Activated naive CD8-positive, alpha-beta T cell (primary cell): ENCODE data around the gene SPON1.
"Not testable (repeated sequence)": the region's sequence is repeated elsewhere in the genome, so short reads cannot be mapped to it uniquely, and the experiment has no call there.

Experiments
- H3K27ac Mint-ChIP-seq: one replicate; pipeline ENCODE4 v1.8.0; 2021; ENCODE audit warnings: mixed read lengths
- H3K27me3 Mint-ChIP-seq: one replicate; pipeline ENCODE4 v1.8.0; 2021; ENCODE audit warnings: mixed read lengths
- H3K36me3 Mint-ChIP-seq: one replicate; pipeline ENCODE4 v1.8.0; 2021; ENCODE audit warnings: mixed read lengths
- H3K4me1 Mint-ChIP-seq: one replicate; pipeline ENCODE4 v1.8.0; 2021; ENCODE audit warnings: low read depth, mixed read lengths
- H3K4me3 Mint-ChIP-seq: one replicate; pipeline ENCODE4 v1.8.0; 2021; ENCODE audit warnings: mild to moderate bottlenecking, mixed read lengths
- H3K9me3 Mint-ChIP-seq: one replicate; pipeline ENCODE4 v1.8.0; 2021; ENCODE audit warnings: low read depth, mixed read lengths

SPON1 gene

GRCh38 chr11:14258221-14258935 lies 295.9 kb downstream of the SPON1 start:
- Mint-ChIP-seq H3K4me3 (no peak overlapping the region), H3K36me3 (peaks cover 9% of the 10 kb centered on the region), H3K27me3 (no peaks in the 10 kb centered on the region), H3K27ac (no peak overlapping the region), H3K4me1 (no peaks in the 10 kb centered on the region), H3K9me3 (no peaks in the 10 kb centered on the region)

GRCh38 chr11:14259186-14259784 lies 296.8 kb downstream of the SPON1 start:
- no peak overlapping the region for H3K27ac Mint-ChIP-seq
- H3K4me3 Mint-ChIP-seq = no peak overlapping the region
- peaks cover 13% of the 10 kb centered on the region for H3K36me3 Mint-ChIP-seq
- H3K9me3 Mint-ChIP-seq = no peaks in the 10 kb centered on the region
- no peaks in the 10 kb centered on the region for H3K4me1 Mint-ChIP-seq
- H3K27me3 Mint-ChIP-seq = no peaks in the 10 kb centered on the region

DNA sequence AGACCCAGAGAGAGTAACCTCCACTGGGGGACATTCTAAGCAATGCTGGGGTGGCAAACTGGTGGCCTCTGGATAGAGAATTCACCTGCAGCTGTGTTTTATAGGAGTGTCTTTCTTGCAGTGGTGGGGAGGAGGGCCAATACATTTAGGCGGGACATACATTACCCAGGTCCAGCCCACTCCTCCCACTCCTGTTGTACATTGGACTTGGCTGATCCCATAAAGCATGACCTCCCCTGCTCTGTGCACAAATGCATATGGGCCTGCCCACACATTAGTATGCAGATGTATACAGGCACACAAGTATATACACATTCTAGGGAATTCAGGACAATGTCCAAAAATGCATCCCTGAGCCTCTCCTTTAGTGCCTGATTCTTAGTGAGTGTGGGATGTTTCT lies 297.4 kb downstream of the SPON1 start:
- Mint-ChIP-seq H3K36me3 (peaks cover 14% of the 10 kb centered on the region), H3K27ac (no peak overlapping the region), H3K9me3 (peaks cover 4% of the 10 kb centered on the region), H3K4me1 (no peaks in the 10 kb centered on the region), H3K27me3 (no peaks in the 10 kb centered on the region), H3K4me3 (no peak overlapping the region)

DNA sequence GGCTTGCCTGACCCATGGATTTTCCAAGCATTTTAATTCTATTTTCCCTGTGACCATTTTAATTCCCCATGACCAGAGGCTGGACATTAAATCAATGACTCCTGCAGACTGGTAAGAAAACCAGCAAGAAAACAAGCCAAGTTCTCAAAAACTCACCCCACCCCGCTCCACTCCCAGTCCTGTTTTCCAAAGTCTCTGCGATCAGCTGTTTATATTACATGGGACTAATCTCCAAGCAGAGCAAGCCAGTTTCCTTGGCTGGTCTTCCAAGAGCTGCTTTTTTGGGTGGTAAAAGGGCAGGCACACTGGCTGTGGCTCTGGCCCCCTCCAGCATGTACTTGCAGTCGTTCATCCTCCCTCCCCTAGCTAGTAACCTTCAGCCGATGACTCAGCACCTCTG lies 298.5 kb downstream of the SPON1 start:
- Mint-ChIP-seq H3K4me1 (no peaks in the 10 kb centered on the region), H3K9me3 (peaks cover 8% of the 10 kb centered on the region), H3K36me3 (peaks cover 22% of the 10 kb centered on the region), H3K27ac (no peak overlapping the region), H3K4me3 (no peak overlapping the region), H3K27me3 (no peaks in the 10 kb centered on the region)

DNA sequence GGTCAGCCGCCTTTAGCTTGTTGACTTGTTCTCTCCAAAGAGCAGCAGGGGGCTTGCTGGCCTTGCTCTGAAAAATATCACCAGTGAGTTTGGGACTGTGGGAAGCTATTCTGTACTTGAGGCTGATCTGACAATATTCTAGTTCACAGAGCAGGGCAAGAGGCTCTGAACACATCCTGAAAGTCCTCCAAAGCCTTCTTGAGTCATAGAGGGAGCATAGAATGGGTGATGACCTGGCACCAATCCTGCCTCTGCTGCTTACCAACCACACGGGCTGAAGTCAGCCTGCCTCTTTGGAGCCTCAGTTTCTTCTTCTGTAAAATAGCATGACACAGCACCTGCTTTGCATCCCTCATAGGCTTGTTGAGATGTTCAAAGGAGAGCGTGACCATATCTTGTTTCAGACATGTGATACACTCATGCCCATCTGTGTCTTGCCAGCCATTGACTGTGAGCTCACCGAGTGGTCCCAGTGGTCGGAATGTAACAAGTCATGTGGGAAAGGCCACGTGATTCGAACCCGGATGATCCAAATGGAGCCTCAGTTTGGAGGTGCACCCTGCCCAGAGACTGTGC lies 299.8 kb downstream of the SPON1 start:
- H3K36me3 Mint-ChIP-seq = peaks cover 27% of the 10 kb centered on the region
- H3K9me3 Mint-ChIP-seq = peaks cover 8% of the 10 kb centered on the region
- H3K27me3 Mint-ChIP-seq = no peaks in the 10 kb centered on the region
- H3K4me3 Mint-ChIP-seq = no peak overlapping the region
- peak overlapping the region; percentile 16 for H3K27ac Mint-ChIP-seq
- H3K4me1 Mint-ChIP-seq = no peaks in the 10 kb centered on the region

GRCh38 chr11:14264966-14265365 lies 302.4 kb downstream of the SPON1 start:
- H3K36me3 Mint-ChIP-seq = peaks cover 32% of the 10 kb centered on the region
- no peak overlapping the region for H3K27ac Mint-ChIP-seq
- H3K4me3 Mint-ChIP-seq = no peak overlapping the region
- H3K9me3 Mint-ChIP-seq = peaks cover 8% of the 10 kb centered on the region
- peaks cover 4% of the 10 kb centered on the region for H3K4me1 Mint-ChIP-seq
- no peaks in the 10 kb centered on the region for H3K27me3 Mint-ChIP-seq

- H3K36me3 Mint-ChIP-seq = peaks cover 32% of the 10 kb centered on the region
- H3K27ac Mint-ChIP-seq = no peak overlapping the region
These were observed 304.1 kb downstream of the SPON1 start for GRCh38 chr11:14266622-14267021.

DNA sequence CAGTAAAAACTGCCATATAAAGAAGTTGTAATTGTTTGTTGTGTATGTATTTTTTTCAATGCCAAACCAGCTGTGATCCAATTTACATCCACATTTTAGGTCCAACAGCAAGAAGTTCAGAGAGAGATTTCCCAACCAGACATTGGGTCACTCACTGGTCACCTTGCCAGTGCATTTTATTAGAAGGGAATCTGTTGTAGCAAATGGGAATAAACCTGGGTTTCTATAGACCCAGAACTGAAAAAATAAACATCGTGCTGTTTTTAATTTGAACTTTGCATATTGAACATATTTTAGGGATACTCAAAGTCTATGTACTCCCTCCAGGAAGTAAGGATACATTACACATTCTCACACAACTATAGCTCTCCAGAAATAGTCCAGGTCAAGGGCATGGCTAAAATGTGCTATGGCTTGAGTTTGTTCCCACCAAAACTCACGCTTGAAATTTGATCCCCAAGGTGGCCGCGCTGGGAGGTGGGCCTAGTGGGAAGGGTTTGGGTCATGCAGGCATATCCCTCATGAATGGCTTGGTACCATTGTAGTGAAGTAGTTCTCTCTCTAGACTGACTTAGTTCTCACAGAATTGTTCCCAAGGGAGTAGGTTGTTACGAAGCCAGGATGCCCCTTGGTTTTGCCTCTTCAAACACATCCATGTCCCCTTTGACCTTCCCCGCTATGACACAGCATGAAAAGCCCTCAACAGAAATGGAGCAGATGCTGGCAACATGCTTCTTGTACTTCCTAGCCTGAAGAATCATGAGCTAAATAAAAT lies 305.5 kb downstream of the SPON1 start:
- H3K4me1 Mint-ChIP-seq = peaks cover 30% of the 10 kb centered on the region
- peaks cover 31% of the 10 kb centered on the region for H3K36me3 Mint-ChIP-seq
- H3K27me3 Mint-ChIP-seq = no peaks in the 10 kb centered on the region
- H3K4me3 Mint-ChIP-seq = no peak overlapping the region
- peaks cover 8% of the 10 kb centered on the region for H3K9me3 Mint-ChIP-seq
- H3K27ac Mint-ChIP-seq = peak overlapping the region; percentile 50

More at GRCh38 chr11:14266622-14267021, 304.1 kb downstream of the SPON1 start:
- H3K27me3 Mint-ChIP-seq = no peaks in the 10 kb centered on the region
- no peak overlapping the region for H3K4me3 Mint-ChIP-seq
- H3K4me1 Mint-ChIP-seq = peaks cover 20% of the 10 kb centered on the region
- H3K9me3 Mint-ChIP-seq = peaks cover 8% of the 10 kb centered on the region

DNA sequence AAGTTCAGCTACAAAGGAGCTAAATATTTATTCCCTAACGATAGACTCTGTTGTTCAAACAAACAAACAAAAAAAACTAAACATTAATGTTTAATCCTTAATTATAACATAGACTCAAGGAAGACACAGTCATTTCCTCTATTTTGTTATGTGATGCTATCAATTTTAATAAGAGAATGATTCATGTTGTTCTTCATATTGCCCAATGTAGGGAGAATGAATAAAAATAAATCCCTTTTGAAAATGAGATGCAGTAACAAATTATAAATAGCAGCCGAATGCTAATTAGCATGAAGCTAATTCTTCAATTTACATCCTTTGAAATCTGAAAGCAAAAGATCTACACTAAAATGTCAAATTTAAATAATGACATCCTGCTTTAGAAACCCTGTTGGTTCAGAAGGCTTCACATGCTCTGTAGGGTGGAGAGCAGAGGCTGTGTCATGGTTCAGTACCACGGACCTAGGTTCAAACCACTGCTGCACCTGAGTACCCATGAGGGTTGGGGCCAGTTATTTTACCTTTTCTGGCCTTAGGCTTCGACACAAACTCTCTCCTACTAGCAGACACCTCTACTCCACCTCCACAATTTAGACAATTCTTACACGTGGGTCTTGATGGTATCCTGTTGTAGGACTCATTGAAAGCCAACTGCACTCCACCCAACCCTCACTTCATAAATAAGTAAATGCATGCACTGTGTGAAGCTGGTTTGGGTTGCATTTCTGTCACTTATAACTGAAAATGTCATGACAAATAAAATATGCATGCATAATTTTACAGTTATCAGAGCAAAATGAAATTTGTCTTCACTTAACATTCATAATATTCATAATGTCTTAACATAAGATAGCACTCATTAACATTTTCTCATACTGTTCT lies 307.4 kb downstream of the SPON1 start:
- Mint-ChIP-seq H3K27me3 (no peaks in the 10 kb centered on the region), H3K9me3 (peaks cover 4% of the 10 kb centered on the region), H3K4me3 (no peak overlapping the region), H3K27ac (peak overlapping the region; percentile 28), H3K36me3 (peaks cover 23% of the 10 kb centered on the region), H3K4me1 (peaks cover 30% of the 10 kb centered on the region)

DNA sequence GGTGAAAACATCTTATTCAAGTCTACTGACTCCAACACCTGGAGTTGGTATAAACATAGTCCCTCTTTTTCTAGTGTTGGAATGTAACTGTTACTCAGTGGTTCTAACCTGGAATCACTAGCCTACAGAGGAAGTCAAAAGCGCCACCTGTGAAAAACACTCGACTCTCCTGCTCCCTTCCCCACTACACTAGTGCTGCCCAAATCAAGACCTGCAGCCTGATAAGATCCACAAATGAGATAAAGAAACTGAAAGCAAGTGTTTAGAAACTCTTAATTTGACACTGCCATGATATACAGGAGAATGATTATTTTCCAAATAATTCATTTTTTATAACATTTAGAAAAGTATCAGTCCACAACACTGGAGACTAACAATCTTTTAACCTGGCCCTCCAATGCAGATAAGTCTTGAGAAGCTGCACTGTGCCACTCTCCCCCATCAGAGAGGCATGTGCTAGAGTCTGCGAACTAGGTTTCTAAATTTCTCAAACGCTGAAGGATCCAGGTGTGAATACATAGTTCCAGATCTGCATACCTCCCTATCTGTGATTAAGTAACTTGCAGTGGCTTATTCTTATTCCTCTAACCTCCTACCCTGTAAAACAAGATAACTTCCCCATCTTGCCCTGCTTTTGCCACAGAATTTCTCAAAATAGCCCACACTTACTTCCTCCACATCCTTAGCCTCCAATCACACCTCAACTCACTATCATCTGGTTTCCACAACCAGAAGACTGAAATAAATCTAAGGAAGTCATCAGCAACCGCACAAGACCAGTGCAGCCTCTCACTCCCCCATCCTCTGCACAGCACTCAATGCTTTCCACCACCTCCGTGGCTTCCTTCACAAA lies 308.4 kb downstream of the SPON1 start:
- Mint-ChIP-seq H3K27me3 (no peaks in the 10 kb centered on the region), H3K27ac (peak overlapping the region; percentile 46), H3K4me1 (peaks cover 30% of the 10 kb centered on the region), H3K9me3 (no peaks in the 10 kb centered on the region), H3K4me3 (peak overlapping the region; percentile 46), H3K36me3 (peaks cover 18% of the 10 kb centered on the region)

DNA sequence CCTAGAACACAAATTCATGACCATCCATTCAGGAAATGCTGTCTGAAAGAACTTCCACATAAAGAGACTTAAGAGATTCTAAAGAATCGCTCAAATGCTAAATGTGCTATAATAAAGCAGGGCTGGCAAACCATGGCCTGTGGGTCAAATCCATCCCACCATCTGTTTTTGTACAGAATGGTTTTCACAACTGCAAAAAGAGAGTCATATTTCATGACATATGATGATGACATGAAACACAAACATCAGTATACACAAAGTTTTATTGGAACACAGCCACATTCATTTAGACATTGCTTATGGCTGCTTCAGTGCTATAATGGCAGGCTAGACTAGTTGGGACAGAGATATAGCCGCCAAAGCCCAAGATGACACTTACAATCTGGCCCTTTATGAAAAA lies 311.4 kb downstream of the SPON1 start:
- Mint-ChIP-seq H3K4me3 (no peak overlapping the region), H3K4me1 (peaks cover 30% of the 10 kb centered on the region), H3K27ac (no peak overlapping the region), H3K27me3 (no peaks in the 10 kb centered on the region), H3K36me3 (peaks cover 5% of the 10 kb centered on the region), H3K9me3 (no peaks in the 10 kb centered on the region)

DNA sequence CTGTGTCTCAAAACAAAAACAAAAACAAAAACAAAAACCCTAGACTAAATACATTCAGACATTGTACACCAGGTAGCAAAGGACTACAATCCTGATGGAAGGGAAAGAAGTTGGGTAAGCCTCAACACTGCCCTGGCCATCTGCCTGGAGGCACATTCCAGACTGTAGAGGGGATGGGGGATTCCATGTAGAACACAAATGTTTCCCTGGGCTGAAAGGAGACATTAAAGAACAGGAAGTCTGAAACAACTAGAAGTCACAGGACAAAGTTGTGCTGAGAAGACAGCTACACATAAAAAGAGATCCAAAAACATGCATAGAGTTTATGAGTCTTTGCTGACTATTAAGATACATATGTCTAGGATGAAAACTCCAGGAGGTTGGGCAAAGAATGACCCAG lies 312.6 kb downstream of the SPON1 start:
- Mint-ChIP-seq H3K36me3 (peaks cover 5% of the 10 kb centered on the region), H3K9me3 (no peaks in the 10 kb centered on the region), H3K27me3 (no peaks in the 10 kb centered on the region), H3K4me3 (no peak overlapping the region), H3K27ac (no peak overlapping the region), H3K4me1 (peaks cover 25% of the 10 kb centered on the region)

DNA sequence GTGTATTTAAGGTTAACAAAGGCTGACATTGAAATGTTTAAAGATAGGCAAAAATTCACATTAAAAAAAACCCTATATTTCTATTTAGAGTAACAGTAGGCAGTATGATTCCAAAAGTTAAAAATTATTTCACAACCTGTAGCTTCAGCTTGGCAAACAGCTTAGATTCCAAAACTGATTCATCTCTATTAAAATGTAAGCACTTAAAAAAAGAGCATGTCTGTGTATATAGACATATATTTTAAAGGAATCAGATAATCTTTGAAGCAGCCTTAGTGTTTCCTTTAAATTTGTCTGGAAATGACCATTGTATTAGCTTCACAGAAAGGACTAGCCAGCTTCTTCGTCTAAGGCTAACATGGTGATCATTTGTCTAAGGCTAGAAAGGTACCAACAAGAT lies 316.3 kb downstream of the SPON1 start:
- not testable (repeated sequence) for H3K36me3 Mint-ChIP-seq, H3K27me3 Mint-ChIP-seq, H3K4me3 Mint-ChIP-seq, H3K9me3 Mint-ChIP-seq, H3K4me1 Mint-ChIP-seq, H3K27ac Mint-ChIP-seq
